Urinary bladder (tissue), 4 donors: ENCODE measurements around the gene DCBLD1. TPM values are rescaled to one million over a fixed set of nuclear protein-coding genes. Genes with fewer than 3 reads are reported as not detected.

Source experiments
- DNase-seq: peaks from one replicate; pipeline ENCODE4 v3.0.0-alpha.2; 2015; ENCODE audit errors: extremely low spot score
- H3K27ac ChIP-seq: one replicate; pipeline ENCODE4 v1.5.1; 2013; ENCODE audit warnings: low read depth, mild to moderate bottlenecking, moderate library complexity
- H3K36me3 ChIP-seq: one replicate; pipeline ENCODE4 v1.6.1; 2013; ENCODE audit warnings: mild to moderate bottlenecking, moderate library complexity; ENCODE audit not compliant: insufficient read depth
- H3K4me1 ChIP-seq: one replicate; pipeline ENCODE4 v1.6.1; 2013; ENCODE audit warnings: mild to moderate bottlenecking, moderate library complexity; ENCODE audit not compliant: insufficient read depth
- H3K4me3 ChIP-seq: one replicate; pipeline ENCODE4 v1.5.1; 2013; ENCODE audit warnings: low read depth, low read length
- WGBS: extraction: QIAGEN DNeasy Blood & Tissue Kit; methylation state at CpG from one replicate; pipeline ENCODE4 v1.1.7; 2013; 5-methylcytosine and 5-hydroxymethylcytosine counted together
- polyA plus RNA-seq: library from polyadenylated mRNA; stranded (reverse); fragments of 200-250 nt; gene quantifications from one replicate; pipeline ENCODE4 v1.2.3, GENCODE V29; 2013
- small RNA-seq: library from RNA; depleted of rRNA; stranded (forward); fragments of <200 nt; gene quantifications from one replicate; pipeline ENCODE3, GENCODE V24; 2014
- total RNA-seq: library from RNA; depleted of rRNA; stranded (reverse); fragments of >200 nt; gene quantifications from one replicate; pipeline ENCODE4 v1.2.3, GENCODE V29; 2014
- donor health status: healthy with polysubstance abuse.
- donor health status: healthy.

Gene DCBLD1
- total and polyA plus RNA-seq, 2 donors = 4.5 to 20.9 TPM

DNA sequence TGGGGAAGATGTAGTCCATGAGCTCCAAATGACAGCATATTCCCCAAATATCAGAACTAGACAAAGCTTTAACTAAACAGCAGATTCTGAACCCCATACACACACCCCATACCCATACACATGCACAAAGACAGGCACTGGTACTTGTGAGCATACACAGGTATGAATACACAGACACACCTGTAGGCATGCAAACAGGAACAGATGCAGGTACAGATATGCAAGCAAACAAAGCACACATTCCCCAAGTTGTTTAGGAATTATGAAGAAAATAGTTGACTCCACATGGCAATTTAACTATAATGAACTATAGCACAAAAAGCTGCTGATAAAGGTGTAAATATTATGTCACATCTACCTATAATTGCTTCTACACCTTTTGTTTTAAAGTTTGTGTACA, 103.2 kb downstream of the DCBLD1 start:
- H3K36me3 ChIP-seq = no peaks in the 10 kb centered on the region

DNA sequence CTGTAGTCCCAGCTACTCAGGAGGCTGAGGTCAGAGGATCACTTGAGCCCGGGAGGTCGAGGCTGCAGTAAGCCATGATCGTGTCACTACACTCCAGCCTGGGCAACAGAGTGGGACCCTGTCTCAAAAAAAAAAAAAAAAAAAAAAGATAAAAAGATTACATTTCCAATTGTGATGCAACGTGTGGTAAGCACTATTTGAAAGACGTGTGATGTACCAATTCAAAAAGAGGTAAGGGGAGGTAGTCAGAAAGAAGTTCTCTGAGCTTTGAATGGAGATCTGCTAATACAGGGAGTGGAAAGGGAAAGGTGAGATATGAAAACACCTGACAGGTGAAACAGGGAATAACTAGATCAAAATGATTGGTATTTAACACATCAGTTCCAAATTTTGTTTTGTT, 108.0 kb downstream of the DCBLD1 start:
- 97% methylated on average over 5 of the region's 5 CpGs for WGBS
- no peak overlapping the region for H3K4me3 ChIP-seq
- DNase-seq = no peak

More for the DNA sequence above, 103.2 kb downstream of the DCBLD1 start:
- no peak overlapping the region for H3K4me3 ChIP-seq
- H3K4me1 ChIP-seq = no peaks in the 10 kb centered on the region
- DNase-seq = no peak
- no peak overlapping the region for H3K27ac ChIP-seq

DNA sequence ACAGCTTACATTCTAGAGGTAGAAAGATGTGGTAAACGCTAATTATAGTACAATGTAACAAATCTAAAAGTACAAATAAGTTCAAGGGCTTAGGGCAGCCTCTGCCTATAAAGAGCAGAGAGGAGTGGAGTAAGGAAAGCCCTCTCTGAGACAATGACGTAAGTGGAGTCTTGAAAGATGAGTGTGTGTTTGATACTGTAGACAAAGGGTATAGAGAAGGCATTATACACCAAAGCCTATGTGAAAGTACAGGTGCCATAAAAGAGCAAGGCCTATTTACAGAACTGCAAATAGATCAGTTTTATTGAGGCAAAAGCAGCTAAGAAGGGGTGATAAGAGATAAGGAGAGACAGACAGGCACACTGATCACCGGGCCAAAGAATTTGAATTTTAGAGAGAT, 108.9 kb downstream of the DCBLD1 start:
- Histone ChIP-seq H3K4me1 (no peaks in the 10 kb centered on the region), H3K27ac (no peak overlapping the region), H3K36me3 (no peaks in the 10 kb centered on the region), H3K4me3 (no peak overlapping the region)
- DNase-seq = no peak
- WGBS = 74% methylated on average over 3 of the region's 3 CpGs

More for the DNA sequence above, 108.0 kb downstream of the DCBLD1 start:
- H3K4me1 ChIP-seq = no peaks in the 10 kb centered on the region
- H3K36me3 ChIP-seq = no peaks in the 10 kb centered on the region
- H3K27ac ChIP-seq = no peak overlapping the region

DNA sequence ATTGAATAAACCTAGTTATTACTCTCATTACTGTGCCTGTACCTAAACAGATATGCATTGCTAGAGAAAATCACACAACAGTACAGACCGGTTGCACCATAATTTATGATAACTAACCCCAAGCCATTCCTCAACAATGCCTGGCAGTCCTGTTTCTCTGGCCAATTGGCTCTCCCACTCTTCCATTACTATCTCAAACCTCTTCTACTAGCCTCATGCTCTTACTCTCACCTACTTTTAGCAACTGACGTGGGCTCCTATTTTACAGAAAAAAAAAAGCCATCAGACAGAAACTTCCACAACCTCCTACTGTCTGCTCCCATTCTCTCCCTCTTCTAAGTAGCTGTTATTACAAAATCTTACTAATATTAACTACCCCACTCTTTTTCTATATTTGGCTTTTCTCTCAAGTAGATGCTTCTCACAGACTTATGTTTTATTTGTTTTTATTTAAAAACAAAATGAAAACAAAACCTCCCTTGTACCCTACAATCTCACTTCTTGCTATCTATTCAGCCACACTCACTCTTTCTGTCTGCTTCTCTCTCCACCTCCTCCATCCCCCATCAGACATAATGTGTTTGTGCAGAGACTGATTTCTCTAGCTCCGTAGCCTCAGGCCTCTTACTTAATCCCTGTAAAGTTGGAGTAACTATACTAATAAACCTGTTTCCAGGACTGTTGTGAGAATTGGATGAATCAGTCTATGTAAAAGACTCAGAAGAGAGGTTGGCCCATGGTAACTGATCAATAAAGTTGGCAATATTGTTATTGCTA, 110.7 kb downstream of the DCBLD1 start:
- WGBS = 88% methylated on average over 3 of the region's 3 CpGs

DNA sequence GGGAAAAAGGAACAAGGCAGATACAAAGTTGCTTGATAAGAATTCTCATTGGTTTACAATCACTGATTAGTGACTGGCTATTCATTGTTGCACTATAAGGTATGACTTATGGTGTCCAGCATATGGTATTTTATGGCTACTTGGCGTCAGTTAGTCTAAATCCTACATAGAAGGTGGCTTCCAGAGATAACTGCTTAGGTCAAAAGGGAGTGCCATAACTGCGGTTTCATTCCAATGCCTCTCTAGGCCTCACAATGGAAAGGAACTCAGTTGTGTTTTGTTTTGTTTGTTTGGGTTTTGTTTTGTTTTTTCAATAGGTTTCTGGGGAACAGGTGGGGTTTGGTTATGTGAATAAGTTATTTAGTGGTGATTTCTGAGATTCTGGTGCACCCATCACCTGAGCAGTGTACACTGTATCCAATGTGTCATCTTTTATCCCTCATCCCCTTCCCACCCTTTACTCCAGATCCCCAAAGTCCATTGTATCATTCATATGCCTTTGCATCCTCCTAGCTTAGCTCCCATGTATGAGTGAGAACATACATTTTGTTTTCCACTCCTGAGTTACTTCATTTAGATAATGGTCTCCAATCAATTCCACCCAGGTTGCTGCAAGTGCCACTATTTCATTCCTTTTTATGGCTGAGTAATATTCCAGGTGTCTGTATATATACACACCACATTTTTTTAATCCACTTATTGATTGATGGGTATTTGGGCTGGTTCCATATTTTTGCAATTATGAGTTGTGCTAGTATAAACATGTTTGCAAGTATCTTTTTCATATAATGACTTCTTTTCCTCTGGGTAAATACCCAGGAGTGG, 112.8 kb downstream of the DCBLD1 start:
- WGBS = 98% methylated on average over 2 of the region's 2 CpGs
- H3K27ac ChIP-seq = no peak overlapping the region
- peaks cover 1% of the 10 kb centered on the region for H3K4me1 ChIP-seq

More for the DNA sequence above, 110.7 kb downstream of the DCBLD1 start:
- Histone ChIP-seq H3K27ac (no peak overlapping the region), H3K36me3 (no peaks in the 10 kb centered on the region), H3K4me3 (no peak overlapping the region), H3K4me1 (no peaks in the 10 kb centered on the region)
- DNase-seq = no peak

DNA sequence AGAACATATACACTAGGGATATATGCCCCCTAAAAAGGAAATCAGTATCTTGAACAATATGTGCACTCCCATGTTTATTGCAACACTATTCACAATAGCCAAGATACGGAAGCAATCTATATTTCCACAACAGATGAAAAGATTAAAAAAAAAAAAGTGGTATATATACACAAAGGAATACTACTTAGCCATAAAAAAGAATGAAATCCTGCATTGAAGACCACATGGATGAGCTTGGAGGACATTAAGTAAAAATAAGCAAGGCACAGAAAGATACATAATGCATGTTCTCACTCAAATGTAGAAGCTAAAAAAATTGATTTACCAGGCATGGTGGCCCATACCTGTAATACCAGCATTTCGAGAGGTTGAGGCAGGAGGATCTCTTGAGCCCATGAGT, 115.3 kb downstream of the DCBLD1 start:
- DNase-seq = no peak
- Histone ChIP-seq H3K27ac (no peak overlapping the region), H3K36me3 (no peaks in the 10 kb centered on the region), H3K4me3 (no peak overlapping the region), H3K4me1 (peaks cover 3% of the 10 kb centered on the region)
- WGBS = 99% methylated on average over 2 of the region's 2 CpGs

More for the DNA sequence above, 112.8 kb downstream of the DCBLD1 start:
- DNase-seq = no peak
- H3K36me3 ChIP-seq = no peaks in the 10 kb centered on the region
- H3K4me3 ChIP-seq = no peak overlapping the region

Small RNAs within 50 kb of the gene (small RNA-seq; reads per million reads assigned to genes)
- gene RNU6-253P = not detected

Other genes with a start within 250 kb of the DCBLD1 start
- 0.11 TPM for gene VGLL2, start 217.1 kb upstream of the DCBLD1 start, total RNA-seq
- gene VGLL2, start 217.1 kb upstream of the DCBLD1 start, polyA plus RNA-seq = not detected
- gene ROS1, start 56.7 kb upstream of the DCBLD1 start, total RNA-seq = not detected
- gene ROS1, start 56.7 kb upstream of the DCBLD1 start, polyA plus RNA-seq = not detected
- 71.5 TPM for gene GOPC, start 119.8 kb downstream of the DCBLD1 start, total RNA-seq
- gene GOPC, start 119.8 kb downstream of the DCBLD1 start, polyA plus RNA-seq = 20.0 TPM
- 35.4 TPM for gene NUS1, start 192.8 kb downstream of the DCBLD1 start, total RNA-seq
- 21.6 TPM for gene NUS1, start 192.8 kb downstream of the DCBLD1 start, polyA plus RNA-seq